Fibroblast of lung (primary cell): Measurements from ENCODE around the gene ZC3H12A. TPM values are rescaled to one million over a fixed set of nuclear protein-coding genes. Genes with fewer than 3 reads are reported as not detected.

Experiments used
- DNase-seq, 2 donors: peaks; one replicate each; pipeline versions ENCODE4 v3.0.0 to v3.0.0-alpha.2; 2010; ENCODE audit warnings: low read depth in 2 of 2
- H2AFZ ChIP-seq: 2 replicates; pipeline ENCODE4 v1.5.1; 2012; ENCODE audit warnings: low read length, control low read depth, inconsistent platforms
- H3K27ac ChIP-seq: 2 replicates; pipeline ENCODE4 v1.5.1; 2011; ENCODE audit warnings: low read length, control low read depth; ENCODE audit not compliant: insufficient read depth
- H3K27me3 ChIP-seq: 2 replicates; pipeline ENCODE4 v1.5.1; 2011; ENCODE audit warnings: mild to moderate bottlenecking, low read length; ENCODE audit not compliant: control insufficient read depth, insufficient read depth
- H3K36me3 ChIP-seq: 2 replicates; pipeline ENCODE4 v1.5.1; 2011; ENCODE audit warnings: low read length; ENCODE audit not compliant: control insufficient read depth, insufficient read depth
- H3K4me1 ChIP-seq: 2 replicates; pipeline ENCODE4 v1.5.1; 2011; ENCODE audit warnings: low read length; ENCODE audit not compliant: control insufficient read depth, insufficient read depth; ENCODE audit errors: extremely low read depth
- H3K4me2 ChIP-seq: 2 replicates; pipeline ENCODE4 v1.5.1; 2011; ENCODE audit warnings: low read length, control low read depth; ENCODE audit not compliant: insufficient read depth; ENCODE audit errors: extremely low read depth
- H3K4me3 ChIP-seq, 4 experiments: fragments of 200-600 bp in 1 of 4; sonication (generic) in 1 of 4; replicated peaks in 1 of 4; 2 replicates each; pipeline ENCODE4 v1.5.1; 2011 to 2016; ENCODE audit warnings: low read length in 4 of 4, low read depth in 3 of 4, mild to moderate bottlenecking in 3 of 4, control low read depth in 2 of 4, inconsistent platforms in 1 of 4, mixed read lengths in 1 of 4; ENCODE audit not compliant: insufficient read depth in 1 of 4; ENCODE audit errors: control extremely low read depth in 1 of 4
- H3K79me2 ChIP-seq: 2 replicates; pipeline ENCODE4 v1.5.1; 2012; ENCODE audit warnings: mild to moderate bottlenecking, low read length, inconsistent platforms; ENCODE audit not compliant: control insufficient read depth, insufficient read depth
- H3K9ac ChIP-seq: 2 replicates; pipeline ENCODE4 v1.5.1; 2011; ENCODE audit warnings: mild to moderate bottlenecking, low read length, control low read depth; ENCODE audit not compliant: insufficient read depth
- H3K9me3 ChIP-seq: 2 replicates; pipeline ENCODE4 v1.5.1; 2012; ENCODE audit warnings: low read depth, low read length; ENCODE audit not compliant: control insufficient read depth, insufficient read depth
- H4K20me1 ChIP-seq: 2 replicates; pipeline ENCODE4 v1.5.1; 2011; ENCODE audit warnings: low read length; ENCODE audit not compliant: control insufficient read depth, insufficient read depth; ENCODE audit errors: extremely low read depth
- CTCF ChIP-seq, 2 donors: IDR thresholded peaks in 1 of 2; conservative IDR thresholded peaks in 1 of 2; 1 replicate in 1 of 2; 2 replicates in 1 of 2; pipeline ENCODE4 v1.5.1; 2011 to 2012; ENCODE audit warnings: low read length in 2 of 2, control low read depth in 1 of 2, inconsistent platforms in 1 of 2, low read depth in 1 of 2, mild to moderate bottlenecking in 1 of 2
- EZH2 ChIP-seq: IDR thresholded peaks from 2 replicates; pipeline ENCODE4 v1.5.1; 2012; ENCODE audit warnings: low read length, control low read depth, mild to moderate bottlenecking; ENCODE audit errors: missing control alignments
- polyA plus RNA-seq, 2 donors: library from polyadenylated mRNA; depleted of rRNA in 1 of 2; stranded (reverse) in 1 of 2; unstranded in 1 of 2; fragments of >200 nt; gene quantifications; 2 replicates each; pipeline ENCODE4 v1.2.1, GENCODE V29; 2011 to 2012; ENCODE audit warnings: missing spikeins in 1 of 2
- total RNA-seq: library from RNA; depleted of rRNA; stranded (reverse); fragments of >200 nt; gene quantifications from 2 replicates; pipeline ENCODE4 v1.2.1, GENCODE V29; 2014

ZC3H12A gene
- total and polyA plus RNA-seq, 2 donors (not counting 1 experiment from before 2014, with no cell fraction given): 4.9 to 7.8 TPM

DNA sequence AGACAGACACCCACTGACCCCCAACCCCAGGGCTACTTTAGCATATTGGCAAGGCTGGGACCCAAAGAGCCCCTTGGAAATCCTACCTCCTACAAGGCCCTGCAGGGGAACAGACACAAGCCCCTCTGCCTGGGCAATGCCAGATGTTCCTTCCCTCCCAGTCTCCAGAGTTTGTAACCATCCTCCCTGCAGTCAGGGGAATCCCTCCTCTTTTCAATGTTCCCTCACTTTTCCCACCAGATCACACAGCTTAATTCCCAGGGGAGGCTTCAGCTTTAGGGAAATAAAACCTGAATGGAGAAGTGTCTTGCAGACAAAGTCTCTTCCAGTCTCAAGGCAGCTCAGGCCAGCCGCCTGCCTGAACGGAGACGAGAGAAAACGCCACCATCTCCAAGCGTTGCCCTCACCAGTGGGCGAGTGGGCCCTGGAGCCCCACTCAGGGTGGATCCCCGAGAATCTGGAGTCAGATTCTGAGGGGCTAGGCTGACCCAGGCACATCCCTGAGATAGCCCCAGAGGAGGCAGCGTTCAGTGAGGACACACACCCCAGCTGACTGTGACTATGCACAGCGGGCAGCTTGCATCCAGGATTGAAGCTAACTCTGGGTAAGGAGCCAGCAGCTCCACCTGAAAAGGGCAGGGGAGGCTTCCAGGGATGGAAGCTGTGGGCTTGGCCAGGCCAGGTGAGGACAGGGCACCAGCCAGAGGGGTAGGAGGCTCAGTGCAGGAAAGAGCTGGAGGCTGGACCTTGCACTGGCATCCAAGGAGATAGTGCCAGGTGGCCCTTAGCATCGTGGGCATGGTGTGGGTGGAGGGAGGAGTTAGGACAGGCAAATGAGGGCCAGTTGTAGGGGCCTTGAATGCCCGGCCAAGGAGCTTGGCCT, 44.0 kb upstream of the ZC3H12A start:
- no peak overlapping the region for H3K4me3 ChIP-seq
- H3K36me3 ChIP-seq: no peaks in the 10 kb centered on the region
- no peak overlapping the region for H2AFZ ChIP-seq
- TF ChIP-seq EZH2: no peak
- H3K27me3 ChIP-seq: no peaks in the 10 kb centered on the region
- no peaks in the 10 kb centered on the region for H3K9me3 ChIP-seq
- no peaks in the 10 kb centered on the region for H4K20me1 ChIP-seq
- no peak overlapping the region for H3K4me2 ChIP-seq
- no peaks in the 10 kb centered on the region for H3K79me2 ChIP-seq
- H3K27ac ChIP-seq: no peak overlapping the region
- no peaks in the 10 kb centered on the region for H3K4me1 ChIP-seq
- no peak for DNase-seq
- H3K9ac ChIP-seq: no peak overlapping the region

GRCh38 chr1:37432716-37433115, 41.7 kb upstream of the ZC3H12A start:
- TF ChIP-seq EZH2 (no peak), CTCF (conservative IDR thresholded peaks at IDR 0.05 in 1 of 2, IDR thresholded peaks at IDR 0.05 in 1 of 2; ENCODE audit: low read depth in 1 of 2, low read length in 2 of 2) (no peak)

DNA sequence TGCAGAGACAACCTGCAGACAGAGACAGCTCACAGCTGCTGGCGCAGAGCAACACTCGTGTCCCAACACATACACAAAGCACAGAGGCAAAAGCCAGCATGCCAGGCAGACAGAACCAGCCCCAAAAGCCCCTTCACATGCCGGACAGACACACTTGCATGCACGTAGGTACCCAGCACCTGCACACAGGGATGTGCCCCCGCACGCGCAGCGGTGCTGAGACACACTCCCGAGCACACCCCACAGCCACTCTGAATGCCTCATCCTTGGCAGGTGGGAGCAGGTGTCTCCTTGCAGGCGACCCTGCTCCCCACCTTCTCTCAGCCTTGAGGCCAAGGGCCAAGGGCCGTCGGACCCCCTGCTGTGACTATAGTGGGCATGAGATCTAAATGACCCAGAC, 41.2 kb upstream of the ZC3H12A start:
- Histone ChIP-seq H3K9ac (no peak overlapping the region), H3K27ac (no peak overlapping the region), H3K9me3 (no peaks in the 10 kb centered on the region), H3K79me2 (no peaks in the 10 kb centered on the region), H3K27me3 (peaks cover 10% of the 10 kb centered on the region), H4K20me1 (no peaks in the 10 kb centered on the region), H3K4me1 (no peaks in the 10 kb centered on the region), H3K4me3 (no peak overlapping the region), H3K36me3 (no peaks in the 10 kb centered on the region), H2AFZ (no peak overlapping the region), H3K4me2 (no peak overlapping the region)
- TF ChIP-seq EZH2: no peak
- no peak for TF ChIP-seq CTCF (conservative IDR thresholded peaks at IDR 0.05 in 1 of 2, IDR thresholded peaks at IDR 0.05 in 1 of 2; ENCODE audit: low read depth in 1 of 2, low read length in 2 of 2)
- no peak for DNase-seq

More at GRCh38 chr1:37432716-37433115, 41.7 kb upstream of the ZC3H12A start:
- H3K4me2 ChIP-seq: no peak overlapping the region
- no peak overlapping the region for H3K27ac ChIP-seq
- no peak for DNase-seq
- no peak overlapping the region for H3K4me3 ChIP-seq
- H4K20me1 ChIP-seq: no peaks in the 10 kb centered on the region
- no peaks in the 10 kb centered on the region for H3K36me3 ChIP-seq
- H3K27me3 ChIP-seq: peaks cover 7% of the 10 kb centered on the region
- H3K4me1 ChIP-seq: no peaks in the 10 kb centered on the region
- H3K79me2 ChIP-seq: no peaks in the 10 kb centered on the region
- H3K9me3 ChIP-seq: no peaks in the 10 kb centered on the region
- no peak overlapping the region for H2AFZ ChIP-seq
- H3K9ac ChIP-seq: no peak overlapping the region
